Esophagus (tissue), 2 donors: ENCODE data around the gene PDE4DIP. TPM values are rescaled to one million over a fixed set of nuclear protein-coding genes. Genes with fewer than 3 reads are reported as not detected.
"Not testable (repeated sequence)": the region's sequence is repeated elsewhere in the genome, so short reads cannot be mapped to it uniquely, and the experiment has no call there.

ENCODE experiments used
- H3K27ac ChIP-seq, 2 donors: one replicate each; pipeline ENCODE4 v1.5.1; 2013; ENCODE audit warnings: low read depth in 2 of 2, mild to moderate bottlenecking in 2 of 2, inconsistent platforms in 1 of 2, low read length in 1 of 2, moderate library complexity in 1 of 2
- H3K27me3 ChIP-seq, 2 donors: one replicate each; pipeline ENCODE4 v1.6.1; 2013; ENCODE audit warnings: low read length in 2 of 2, control low read depth in 1 of 2, mild to moderate bottlenecking in 1 of 2; ENCODE audit not compliant: insufficient read depth in 2 of 2, control insufficient read depth in 1 of 2
- H3K36me3 ChIP-seq, 2 donors: one replicate each; pipeline ENCODE4 v1.6.1; 2013; ENCODE audit warnings: low read length in 1 of 2; ENCODE audit not compliant: control insufficient read depth in 2 of 2, insufficient read depth in 2 of 2
- H3K4me1 ChIP-seq, 2 donors: one replicate each; pipeline ENCODE4 v1.6.1; 2013; ENCODE audit warnings: low read length in 1 of 2; ENCODE audit not compliant: control insufficient read depth in 2 of 2, insufficient read depth in 2 of 2
- H3K4me3 ChIP-seq, 2 donors: one replicate each; pipeline ENCODE4 v1.5.1; 2013; ENCODE audit warnings: low read length in 2 of 2, mild to moderate bottlenecking in 2 of 2, low read depth in 1 of 2, moderate library complexity in 1 of 2
- H3K9me3 ChIP-seq, 2 donors: one replicate each; pipeline ENCODE4 v1.6.1; 2013; ENCODE audit warnings: mild to moderate bottlenecking in 2 of 2, low read depth in 1 of 2, low read length in 1 of 2, moderate library complexity in 1 of 2; ENCODE audit not compliant: control insufficient read depth in 2 of 2, insufficient read depth in 1 of 2
- WGBS, 2 donors: extraction: QIAGEN DNeasy Blood & Tissue Kit; methylation state at CpG; one replicate each; pipeline ENCODE4 v1.1.7; 2013; 5-methylcytosine and 5-hydroxymethylcytosine counted together
- polyA plus RNA-seq, 2 donors: library from polyadenylated mRNA; stranded (reverse); fragments of 200-250 nt; gene quantifications; one replicate each; pipeline ENCODE4 v1.2.3, GENCODE V29; 2013
- donor health status: healthy with polysubstance abuse.
- donor health status: Bipolar disorder and iron deficiency.

PDE4DIP gene
- polyA plus RNA-seq, 2 donors = 7.2 to 9.0 TPM

- H3K27ac ChIP-seq, H3K9me3 ChIP-seq: not testable (repeated sequence)
- no CpG with 5 or more reads among the region's 3 CpGs for WGBS, 2 donors
Observed at GRCh38 chr1:148862590-148862989, 18.4 kb downstream of the PDE4DIP start.

DNA sequence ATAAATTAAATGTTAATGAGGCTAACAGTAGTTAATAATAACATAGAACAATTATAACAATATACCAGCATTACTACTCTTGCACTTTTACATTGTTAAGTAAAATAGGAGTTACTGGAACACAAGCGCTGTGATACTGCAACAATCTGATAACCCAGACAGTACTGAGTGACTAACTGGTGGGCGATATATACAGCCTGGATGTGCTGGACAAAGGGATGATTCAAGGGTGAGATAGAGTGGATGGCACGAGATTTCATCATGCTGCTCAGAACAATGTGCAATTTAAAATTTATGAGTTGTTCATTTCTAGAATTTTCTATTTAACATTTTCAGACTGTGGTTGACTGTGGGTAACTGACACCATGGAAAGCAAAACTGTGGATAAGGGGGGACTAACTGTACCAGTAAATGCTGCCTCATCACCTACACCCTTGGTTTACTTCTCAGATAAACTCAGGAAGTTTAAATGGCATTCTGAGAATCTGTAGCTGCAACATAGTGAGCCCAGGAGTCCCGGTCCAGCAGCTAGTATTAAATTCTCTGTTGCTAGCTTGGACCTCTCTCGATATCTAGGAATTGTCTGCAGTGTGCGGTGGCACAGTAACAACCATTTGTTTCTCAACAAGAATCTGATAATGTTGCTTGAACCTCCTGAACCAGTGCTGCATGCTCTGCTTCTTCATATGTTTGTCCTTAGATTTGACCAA is 24.9 kb downstream of the PDE4DIP start:
- not testable (repeated sequence) for H3K27me3 ChIP-seq, H3K36me3 ChIP-seq, H3K9me3 ChIP-seq, H3K4me1 ChIP-seq, H3K27ac ChIP-seq, H3K4me3 ChIP-seq
- WGBS, 2 donors = no CpG with 5 or more reads among the region's 6 CpGs

More at GRCh38 chr1:148862590-148862989, 18.4 kb downstream of the PDE4DIP start:
- H3K4me1 ChIP-seq, H3K36me3 ChIP-seq, H3K4me3 ChIP-seq, H3K27me3 ChIP-seq: not testable (repeated sequence)

- not testable (repeated sequence) for H3K27ac ChIP-seq, H3K4me3 ChIP-seq, H3K36me3 ChIP-seq, H3K27me3 ChIP-seq, H3K4me1 ChIP-seq, H3K9me3 ChIP-seq
- no CpG with 5 or more reads among the region's 1 CpG for whole genome bisulfite sequencing, 2 donors
Observed at GRCh38 chr1:148869634-148869961, 25.4 kb downstream of the PDE4DIP start.

DNA sequence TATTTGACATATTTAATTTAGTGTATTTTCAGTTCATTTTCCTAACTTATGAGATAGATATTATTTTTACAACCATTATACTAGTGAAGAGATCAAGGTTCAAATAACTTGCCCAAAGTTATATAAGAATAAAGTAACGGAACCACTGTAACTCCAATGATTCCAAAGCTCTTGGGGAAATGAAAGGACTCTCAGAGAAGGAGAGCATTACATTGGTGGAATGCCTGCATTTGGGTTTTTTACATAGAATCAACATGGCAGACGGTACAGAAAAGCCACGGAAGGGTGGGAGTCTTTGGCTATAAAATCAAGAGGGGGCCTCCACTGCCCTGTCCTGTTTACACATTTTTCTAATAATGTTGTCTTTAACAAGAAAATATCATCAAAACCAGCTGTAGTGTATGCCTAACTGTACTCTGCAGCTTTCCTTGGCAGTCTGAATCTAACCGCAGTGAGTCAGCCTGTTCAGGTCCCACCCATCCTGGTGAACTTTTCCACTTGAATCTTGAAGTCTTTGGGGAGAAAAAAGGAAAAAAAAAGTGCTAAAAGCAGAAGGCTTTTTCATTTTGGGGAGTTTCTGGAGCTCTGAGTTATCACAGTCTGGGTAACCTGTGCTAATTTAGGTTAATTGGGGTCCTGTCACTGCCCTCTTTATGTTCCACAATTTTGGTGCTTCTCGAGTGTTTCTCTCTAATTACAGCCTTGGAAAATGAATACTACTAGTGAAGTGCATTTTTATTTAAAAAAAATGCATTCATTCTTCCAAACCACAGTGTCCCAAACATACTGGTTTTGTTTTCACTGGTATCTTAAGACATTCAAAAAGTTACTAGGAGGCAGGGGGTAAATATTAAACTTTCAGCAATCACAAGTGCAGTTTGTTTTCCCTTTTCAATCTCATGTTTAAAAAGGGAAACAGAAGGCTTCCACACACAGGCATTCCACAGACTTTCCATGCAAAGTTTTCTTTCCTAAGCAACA is 30.5 kb downstream of the PDE4DIP start:
- not testable (repeated sequence) for H3K36me3 ChIP-seq, H3K4me3 ChIP-seq, H3K4me1 ChIP-seq, H3K9me3 ChIP-seq, H3K27ac ChIP-seq, H3K27me3 ChIP-seq
- WGBS, 2 donors = 38% methylated on average over 1 of the region's 5 CpGs; no CpG with 5 or more reads in 1 of the 2 donors

- no CpG with 5 or more reads among the region's 2 CpGs for WGBS, 2 donors
- not testable (repeated sequence) for H3K4me1 ChIP-seq, H3K4me3 ChIP-seq, H3K9me3 ChIP-seq, H3K27me3 ChIP-seq, H3K27ac ChIP-seq, H3K36me3 ChIP-seq
Observed at GRCh38 chr1:148879812-148880416, 35.7 kb downstream of the PDE4DIP start.

DNA sequence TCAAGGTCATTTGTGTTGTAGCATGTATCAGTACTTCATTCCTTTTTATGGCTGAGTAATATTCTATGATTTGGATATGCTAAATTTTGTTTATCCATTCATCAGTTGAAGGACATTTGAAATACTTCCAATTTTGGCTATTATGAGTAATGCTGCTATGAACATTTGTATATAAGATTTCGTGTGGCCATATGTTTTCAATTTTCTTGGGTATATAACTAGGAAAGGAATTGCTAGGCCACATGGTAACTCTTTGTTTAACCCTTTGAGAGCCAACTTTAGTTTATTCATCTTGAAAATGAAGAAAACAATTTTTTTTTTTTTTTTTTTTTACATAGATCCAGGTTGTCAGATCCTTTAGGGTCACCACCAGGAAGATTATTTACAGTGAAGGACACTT is 37.0 kb downstream of the PDE4DIP start:
- not testable (repeated sequence) for H3K4me1 ChIP-seq, H3K4me3 ChIP-seq, H3K27me3 ChIP-seq, H3K36me3 ChIP-seq, H3K9me3 ChIP-seq, H3K27ac ChIP-seq
- WGBS, 2 donors = no CpG with 5 or more reads among the region's 1 CpG

- H3K27me3 ChIP-seq, H3K36me3 ChIP-seq, H3K27ac ChIP-seq, H3K4me1 ChIP-seq, H3K9me3 ChIP-seq, H3K4me3 ChIP-seq: not testable (repeated sequence)
- WGBS, 2 donors = 40 to 57% methylated on average over 2 of the region's 4 CpGs
Observed at GRCh38 chr1:148885219-148885618, 41.0 kb downstream of the PDE4DIP start.

DNA sequence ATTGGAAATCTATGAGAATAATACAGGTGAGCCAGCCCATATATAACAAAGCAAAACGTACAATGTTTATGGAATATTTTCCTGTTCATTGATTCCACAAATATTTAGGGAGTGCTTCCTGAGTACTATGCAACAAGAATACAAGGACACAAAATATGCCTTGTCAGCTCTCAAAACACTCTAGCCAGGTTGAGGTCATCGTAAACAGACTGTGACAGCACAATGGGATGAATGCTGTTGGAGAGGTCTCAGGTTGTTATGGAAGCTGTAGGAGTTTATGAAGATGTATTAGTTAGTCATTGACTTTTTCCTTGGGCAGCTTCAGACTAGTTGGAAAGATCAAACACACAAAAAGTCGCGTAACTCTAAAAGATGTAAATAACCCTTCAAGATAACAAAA is 42.1 kb downstream of the PDE4DIP start:
- H3K36me3 ChIP-seq, H3K27me3 ChIP-seq, H3K27ac ChIP-seq, H3K4me1 ChIP-seq, H3K4me3 ChIP-seq, H3K9me3 ChIP-seq: not testable (repeated sequence)
- no CpG with 5 or more reads among the region's 4 CpGs for WGBS, 2 donors

GRCh38 chr1:148888597-148888996 is 44.4 kb downstream of the PDE4DIP start:
- no CpG with 5 or more reads among the region's 5 CpGs for WGBS, 2 donors
- not testable (repeated sequence) for H3K4me1 ChIP-seq, H3K4me3 ChIP-seq, H3K9me3 ChIP-seq, H3K27me3 ChIP-seq, H3K36me3 ChIP-seq, H3K27ac ChIP-seq
